Neural crest cell (in vitro differentiated cells): ENCODE measurements around the gene PARK7. TPM values are rescaled to one million over a fixed set of nuclear protein-coding genes. Genes with fewer than 3 reads are reported as not detected.
"Not testable (repeated sequence)": the region's sequence is repeated elsewhere in the genome, so short reads cannot be mapped to it uniquely, and the experiment has no call there.

Experiments
- DNase-seq: peaks from one replicate; pipeline ENCODE4 v3.0.0; 2021; ENCODE audit warnings: low read depth, mixed read lengths, low spot score
- H3K27ac Mint-ChIP-seq: one replicate; pipeline ENCODE4 v1.8.0; 2021; ENCODE audit warnings: mild to moderate bottlenecking, mixed read lengths; ENCODE audit not compliant: unreplicated experiment
- H3K27me3 Mint-ChIP-seq: 2 replicates; pipeline ENCODE4 v1.8.0; 2021; ENCODE audit warnings: low read depth, mild to moderate bottlenecking, mixed read lengths
- H3K36me3 Mint-ChIP-seq: 2 replicates; pipeline ENCODE4 v1.8.0; 2021; ENCODE audit warnings: low read depth, mild to moderate bottlenecking, mixed read lengths
- H3K4me1 Mint-ChIP-seq: 2 replicates; pipeline ENCODE4 v1.8.0; 2021; ENCODE audit warnings: mixed read lengths
- H3K4me3 Mint-ChIP-seq: one replicate; pipeline ENCODE4 v1.8.0; 2021; ENCODE audit warnings: mild to moderate bottlenecking, mixed read lengths
- H3K9me3 Mint-ChIP-seq: 2 replicates; pipeline ENCODE4 v1.8.0; 2021; ENCODE audit warnings: mixed read lengths
- total RNA-seq: library from RNA; stranded (reverse); gene quantifications from 2 replicates; pipeline ENCODE4 v1.2.1, GENCODE V29; 2021
- TF ChIP-seq, protein P1 (sequence below): fragments of 200-600 bp; sonication (generic); conservative IDR thresholded peaks from 2 replicates; pipeline ENCODE4 v1.5.0; 2021; ENCODE audit warnings: antibody characterized with exemption, mild to moderate bottlenecking

Gene PARK7
- total RNA-seq, 1 donor from 2014 or later: 386 TPM

DNA sequence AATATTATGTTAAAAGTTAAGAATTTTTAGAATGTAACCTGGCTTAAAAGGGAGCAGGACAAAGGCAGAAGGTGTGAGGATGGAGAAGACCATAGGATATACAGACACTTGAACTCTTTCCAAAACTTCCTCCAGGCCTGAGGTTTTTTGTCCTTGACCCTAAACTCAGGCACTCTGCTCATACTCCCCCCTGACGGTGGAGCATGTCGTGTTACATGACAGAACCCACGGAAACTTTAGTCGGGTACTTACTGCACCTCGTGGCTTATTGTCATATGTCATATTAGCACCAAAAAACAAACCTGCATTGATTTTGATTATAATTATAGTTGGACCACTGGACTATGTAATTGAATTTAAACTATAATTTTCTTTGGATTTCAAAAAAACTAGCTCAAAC, 41.6 kb upstream of the PARK7 start:
- Mint-ChIP-seq H3K27ac (no peak overlapping the region), H3K4me3 (no peak overlapping the region), H3K36me3 (no peaks in the 10 kb centered on the region), H3K27me3 (no peaks in the 10 kb centered on the region), H3K9me3 (no peaks in the 10 kb centered on the region), H3K4me1 (no peaks in the 10 kb centered on the region)
- TF ChIP-seq, protein P1, sequence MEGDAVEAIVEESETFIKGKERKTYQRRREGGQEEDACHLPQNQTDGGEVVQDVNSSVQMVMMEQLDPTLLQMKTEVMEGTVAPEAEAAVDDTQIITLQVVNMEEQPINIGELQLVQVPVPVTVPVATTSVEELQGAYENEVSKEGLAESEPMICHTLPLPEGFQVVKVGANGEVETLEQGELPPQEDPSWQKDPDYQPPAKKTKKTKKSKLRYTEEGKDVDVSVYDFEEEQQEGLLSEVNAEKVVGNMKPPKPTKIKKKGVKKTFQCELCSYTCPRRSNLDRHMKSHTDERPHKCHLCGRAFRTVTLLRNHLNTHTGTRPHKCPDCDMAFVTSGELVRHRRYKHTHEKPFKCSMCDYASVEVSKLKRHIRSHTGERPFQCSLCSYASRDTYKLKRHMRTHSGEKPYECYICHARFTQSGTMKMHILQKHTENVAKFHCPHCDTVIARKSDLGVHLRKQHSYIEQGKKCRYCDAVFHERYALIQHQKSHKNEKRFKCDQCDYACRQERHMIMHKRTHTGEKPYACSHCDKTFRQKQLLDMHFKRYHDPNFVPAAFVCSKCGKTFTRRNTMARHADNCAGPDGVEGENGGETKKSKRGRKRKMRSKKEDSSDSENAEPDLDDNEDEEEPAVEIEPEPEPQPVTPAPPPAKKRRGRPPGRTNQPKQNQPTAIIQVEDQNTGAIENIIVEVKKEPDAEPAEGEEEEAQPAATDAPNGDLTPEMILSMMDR: no peak
- DNase-seq: no peak

DNA sequence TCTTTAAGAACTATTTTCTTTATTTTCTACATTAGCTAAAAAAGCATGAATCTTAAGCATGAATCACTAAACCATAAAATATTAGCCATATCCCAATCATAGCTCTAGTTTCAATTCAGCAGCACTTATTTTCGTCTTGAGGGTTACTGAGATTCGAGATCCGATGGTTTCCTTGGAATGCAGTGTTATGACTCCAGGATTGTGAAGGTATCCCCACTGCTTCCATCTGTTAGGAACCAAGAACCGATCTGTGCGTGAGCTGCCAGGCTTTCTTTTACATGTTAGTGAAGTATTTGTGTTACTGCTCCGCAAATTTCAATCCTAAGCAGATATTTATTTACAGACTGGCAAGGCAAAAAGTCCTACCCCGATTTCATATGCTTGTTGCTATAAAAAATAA, 39.7 kb upstream of the PARK7 start:
- H3K9me3 Mint-ChIP-seq: no peaks in the 10 kb centered on the region
- H3K36me3 Mint-ChIP-seq: no peaks in the 10 kb centered on the region
- no peaks in the 10 kb centered on the region for H3K27me3 Mint-ChIP-seq
- no peak overlapping the region for H3K4me3 Mint-ChIP-seq
- TF ChIP-seq, protein P1: no peak
- no peak overlapping the region for H3K27ac Mint-ChIP-seq
- DNase-seq: no peak
- H3K4me1 Mint-ChIP-seq: no peaks in the 10 kb centered on the region

DNA sequence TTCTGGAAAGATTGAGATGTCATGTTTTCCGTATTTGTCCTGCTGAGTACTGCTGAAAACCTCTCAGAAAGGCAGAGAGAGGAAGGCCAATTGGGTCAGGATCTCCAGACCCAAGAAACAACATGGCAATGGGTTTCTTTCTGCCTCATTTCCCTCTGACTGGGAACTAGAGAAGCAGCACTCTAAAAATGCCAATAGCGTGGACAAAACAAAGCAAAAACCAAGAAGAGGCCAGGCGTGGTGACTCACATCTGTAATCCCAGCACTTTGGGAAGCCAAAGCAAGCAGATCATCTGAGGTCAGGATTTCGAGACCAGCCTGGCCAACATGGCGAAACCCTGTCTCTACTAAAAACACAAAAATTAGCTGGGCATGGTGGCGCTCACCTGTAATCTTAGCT, 39.2 kb upstream of the PARK7 start:
- Mint-ChIP-seq H3K9me3 (no peaks in the 10 kb centered on the region), H3K27me3 (no peaks in the 10 kb centered on the region), H3K27ac (no peak overlapping the region), H3K36me3 (no peaks in the 10 kb centered on the region), H3K4me3 (no peak overlapping the region), H3K4me1 (no peaks in the 10 kb centered on the region)
- DNase-seq: no peak
- TF ChIP-seq, protein P1: no peak

DNA sequence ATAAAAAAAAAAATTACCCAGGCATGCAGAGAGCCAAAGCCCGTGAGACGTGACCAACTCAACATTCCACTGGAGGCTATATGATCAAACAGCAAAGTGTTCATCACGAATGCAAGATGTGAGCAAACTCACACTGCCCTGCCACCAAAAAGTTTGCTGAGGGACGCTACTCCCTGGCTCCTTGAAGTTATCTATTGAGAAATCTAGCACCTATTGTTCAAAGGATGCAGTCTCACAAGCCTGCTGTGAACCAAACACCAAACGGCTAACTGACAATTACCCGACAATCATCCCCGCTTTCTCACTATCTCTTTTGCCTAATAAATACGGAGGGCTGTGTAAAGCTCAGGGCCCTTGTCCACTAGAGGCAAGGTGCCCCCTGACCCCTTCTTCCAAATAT, 34.5 kb upstream of the PARK7 start:
- H3K36me3 Mint-ChIP-seq, H3K4me1 Mint-ChIP-seq, DNase-seq, H3K27me3 Mint-ChIP-seq, H3K27ac Mint-ChIP-seq, H3K9me3 Mint-ChIP-seq, H3K4me3 Mint-ChIP-seq: not testable (repeated sequence)

DNA sequence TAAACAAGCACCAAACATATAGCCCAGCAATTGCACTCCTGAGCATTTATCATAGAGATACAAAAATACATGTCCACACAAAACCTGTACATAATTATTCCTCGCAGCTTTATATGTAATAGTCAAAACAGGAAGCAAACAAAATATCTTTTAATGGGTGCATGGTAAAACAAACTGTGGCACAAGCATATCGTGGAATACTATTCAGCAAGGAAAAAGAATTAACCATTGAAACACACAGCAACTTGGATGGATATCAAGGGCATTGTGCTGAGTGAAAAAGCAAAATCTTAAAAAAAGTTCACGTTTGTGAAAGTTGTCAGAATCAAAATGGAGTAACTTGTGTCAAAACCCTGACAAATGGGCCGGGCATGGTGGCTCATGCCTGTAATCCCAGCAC, 33.3 kb upstream of the PARK7 start:
- no peak overlapping the region for H3K4me3 Mint-ChIP-seq
- DNase-seq: no peak
- no peaks in the 10 kb centered on the region for H3K4me1 Mint-ChIP-seq
- no peak overlapping the region for H3K27ac Mint-ChIP-seq
- H3K27me3 Mint-ChIP-seq: peaks cover 17% of the 10 kb centered on the region
- H3K9me3 Mint-ChIP-seq: no peaks in the 10 kb centered on the region
- H3K36me3 Mint-ChIP-seq: no peaks in the 10 kb centered on the region
- TF ChIP-seq, protein P1: no peak

DNA sequence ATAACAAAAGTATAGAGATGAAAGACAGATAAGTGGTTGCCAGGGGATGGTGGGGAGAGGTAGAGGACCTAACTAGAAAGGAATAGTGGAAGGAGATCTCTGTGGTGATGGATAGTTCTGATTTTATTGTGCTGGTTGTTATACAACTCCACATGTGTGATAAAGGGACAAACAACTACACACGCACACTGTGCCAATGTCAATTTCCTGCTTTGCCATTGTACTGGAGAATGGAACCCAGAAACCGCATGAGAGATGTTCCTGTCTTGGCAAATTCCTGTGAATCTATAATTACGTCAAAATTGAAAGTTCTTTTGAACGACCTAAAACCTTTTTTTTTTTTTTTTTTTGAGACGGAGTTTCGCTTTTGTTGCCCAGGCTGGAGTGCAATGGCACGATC, 31.9 kb upstream of the PARK7 start:
- H3K4me3 Mint-ChIP-seq: no peak overlapping the region
- H3K36me3 Mint-ChIP-seq: no peaks in the 10 kb centered on the region
- no peaks in the 10 kb centered on the region for H3K4me1 Mint-ChIP-seq
- TF ChIP-seq, protein P1: no peak
- peaks cover 23% of the 10 kb centered on the region for H3K27me3 Mint-ChIP-seq
- no peaks in the 10 kb centered on the region for H3K9me3 Mint-ChIP-seq
- no peak for DNase-seq
- no peak overlapping the region for H3K27ac Mint-ChIP-seq
